HL-60 (cell line): ENCODE data around the gene SLC39A3.

Experiments used
- DNase-seq, 2 experiments: peaks; one replicate each; pipeline ENCODE4 v3.0.0-alpha.2; 2010 to 2020; ENCODE audit warnings: low read depth in 1 of 2, low spot score in 1 of 2
- H3K27ac ChIP-seq: fragments of 250-450 bp; sonication (Bioruptor Pico); replicated peaks from 2 replicates; pipeline ENCODE4 v1.5.1; 2020; ENCODE audit warnings: mild to moderate bottlenecking, moderate library complexity
- H3K27me3 ChIP-seq: fragments of 250-450 bp; sonication (Bioruptor Pico); 2 replicates; pipeline ENCODE4 v1.5.1; 2021; ENCODE audit warnings: mild to moderate bottlenecking, moderate library complexity; ENCODE audit not compliant: insufficient read depth, poor library complexity, severe bottlenecking
- H3K4me3 ChIP-seq: replicated peaks from 2 replicates; pipeline ENCODE4 v1.5.1; 2011; ENCODE audit warnings: mild to moderate bottlenecking, control low read depth, low read length; ENCODE audit not compliant: insufficient read depth
- CTCF ChIP-seq: IDR thresholded peaks from one replicate; pipeline ENCODE4 v1.5.1; 2011; ENCODE audit warnings: low read length, control low read depth, inconsistent platforms; ENCODE audit not compliant: insufficient read depth
- GABPA ChIP-seq: IDR thresholded peaks from 2 replicates; pipeline ENCODE4 v1.6.1; 2012; ENCODE audit warnings: low read depth
- POLR2AphosphoS5 ChIP-seq: IDR thresholded peaks from 2 replicates; pipeline ENCODE4 v1.6.1; 2012; ENCODE audit warnings: low read depth
- REST ChIP-seq: IDR thresholded peaks from 2 replicates; pipeline ENCODE4 v1.6.1; 2012; ENCODE audit warnings: low read depth; ENCODE audit not compliant: insufficient replicate concordance
- SPI1 ChIP-seq: IDR thresholded peaks from 2 replicates; pipeline ENCODE4 v1.6.1; 2012; ENCODE audit warnings: low read depth, mild to moderate bottlenecking, borderline replicate concordance

The SLC39A3 gene

GRCh38 chr19:2706251-2706650 is 33.6 kb downstream of the SLC39A3 start:
- Histone ChIP-seq H3K4me3 (no peak overlapping the region), H3K27ac (no peak overlapping the region), H3K27me3 (no peaks in the 10 kb centered on the region)
- no peak for DNase-seq
- no peak for TF ChIP-seq REST
- TF ChIP-seq CTCF: no peak
- no peak for TF ChIP-seq SPI1

GRCh38 chr19:2703691-2704216 is 36.1 kb downstream of the SLC39A3 start:
- Histone ChIP-seq H3K27me3 (no peaks in the 10 kb centered on the region), H3K27ac (no peak overlapping the region), H3K4me3 (no peak overlapping the region)
- DNase-seq: no peak
- no peak for TF ChIP-seq SPI1
- TF ChIP-seq POLR2AphosphoS5: no peak
- no peak for TF ChIP-seq GABPA
- no peak for TF ChIP-seq CTCF
- TF ChIP-seq REST: no peak

- DNase-seq: no peak
- Histone ChIP-seq H3K27ac (no peak overlapping the region), H3K4me3 (no peak overlapping the region), H3K27me3 (no peaks in the 10 kb centered on the region)
- no peak for TF ChIP-seq CTCF
- TF ChIP-seq REST: no peak
- no peak for TF ChIP-seq POLR2AphosphoS5
- TF ChIP-seq SPI1: no peak
- TF ChIP-seq GABPA: no peak
Measured at GRCh38 chr19:2703077-2703437, 36.8 kb downstream of the SLC39A3 start.
